DOHH2 (cell line): Measurements from ENCODE around the gene DDR2.

Experiments used
- EZH2phosphoT487 ChIP-seq: fragments of 200-600 bp; sonication (generic); IDR thresholded peaks from 2 replicates; pipeline ENCODE4 v1.6.1; 2017; ENCODE audit warnings: borderline replicate concordance, mild to moderate bottlenecking, antibody characterized with exemption, low read length, moderate library complexity, mixed read lengths
- TF ChIP-seq, protein P1 (sequence below): fragments of 200-600 bp; sonication (generic); IDR thresholded peaks from one replicate; pipeline ENCODE4 v1.5.1; 2014; ENCODE audit warnings: antibody characterized with exemption, mild to moderate bottlenecking, low read depth, low read length; ENCODE audit not compliant: poor library complexity, severe bottlenecking

DNA sequence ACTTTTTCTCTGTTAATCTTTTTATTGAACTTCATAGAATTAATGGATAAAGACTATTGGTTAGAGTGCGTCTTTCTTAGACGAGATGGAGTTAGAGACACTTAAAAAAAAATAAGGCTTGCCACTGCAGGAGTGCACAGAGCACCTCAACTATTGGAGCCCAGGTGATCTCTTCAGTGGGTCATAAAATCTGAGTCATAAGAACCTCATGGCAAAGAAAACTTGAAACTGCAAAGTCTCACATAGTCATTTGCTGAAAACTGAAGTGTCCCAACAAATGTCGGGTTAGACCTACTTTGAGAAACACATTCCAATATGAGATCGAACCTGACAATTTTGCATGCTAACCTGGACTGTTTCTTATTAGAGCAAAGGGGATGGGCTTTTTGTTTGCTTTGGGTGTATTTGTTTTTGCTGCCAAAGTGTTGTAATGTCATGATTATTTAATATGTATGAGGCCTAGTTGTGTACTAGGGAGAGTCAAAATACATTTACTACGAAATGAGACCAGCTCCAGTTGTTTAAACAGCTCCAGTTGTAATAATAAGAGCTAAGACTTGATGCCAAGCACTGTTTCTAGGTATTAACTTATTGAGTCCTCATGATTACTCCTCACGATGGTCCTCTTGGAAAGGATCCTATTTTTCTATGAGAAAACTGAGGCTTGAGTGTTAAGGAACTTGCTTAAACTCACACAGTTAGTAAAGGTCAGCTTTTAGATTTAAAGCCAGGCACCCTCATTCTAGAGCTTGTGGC is 65.1 kb downstream of the DDR2 start:
- TF ChIP-seq, protein P1, sequence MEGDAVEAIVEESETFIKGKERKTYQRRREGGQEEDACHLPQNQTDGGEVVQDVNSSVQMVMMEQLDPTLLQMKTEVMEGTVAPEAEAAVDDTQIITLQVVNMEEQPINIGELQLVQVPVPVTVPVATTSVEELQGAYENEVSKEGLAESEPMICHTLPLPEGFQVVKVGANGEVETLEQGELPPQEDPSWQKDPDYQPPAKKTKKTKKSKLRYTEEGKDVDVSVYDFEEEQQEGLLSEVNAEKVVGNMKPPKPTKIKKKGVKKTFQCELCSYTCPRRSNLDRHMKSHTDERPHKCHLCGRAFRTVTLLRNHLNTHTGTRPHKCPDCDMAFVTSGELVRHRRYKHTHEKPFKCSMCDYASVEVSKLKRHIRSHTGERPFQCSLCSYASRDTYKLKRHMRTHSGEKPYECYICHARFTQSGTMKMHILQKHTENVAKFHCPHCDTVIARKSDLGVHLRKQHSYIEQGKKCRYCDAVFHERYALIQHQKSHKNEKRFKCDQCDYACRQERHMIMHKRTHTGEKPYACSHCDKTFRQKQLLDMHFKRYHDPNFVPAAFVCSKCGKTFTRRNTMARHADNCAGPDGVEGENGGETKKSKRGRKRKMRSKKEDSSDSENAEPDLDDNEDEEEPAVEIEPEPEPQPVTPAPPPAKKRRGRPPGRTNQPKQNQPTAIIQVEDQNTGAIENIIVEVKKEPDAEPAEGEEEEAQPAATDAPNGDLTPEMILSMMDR, result no peak
- TF ChIP-seq EZH2phosphoT487, result no peak
